Testis (tissue), 2 donors: ENCODE results near the gene FOXN3.

Experiments used
- POLR2A ChIP-seq: fragments of 450-650 bp; IDR thresholded peaks from one replicate; pipeline ENCODE4 v1.6.1; 2017; ENCODE audit warnings: antibody characterized with exemption, mild to moderate bottlenecking, moderate library complexity
- TF ChIP-seq, protein P1 (sequence below), 3 experiments: fragments of 450-650 bp in 2 of 3; fragments of 200-600 bp in 1 of 3; sonication (generic) in 1 of 3; IDR thresholded peaks; one replicate each; pipeline ENCODE4 v1.5.1; 2016 to 2019; ENCODE audit warnings: antibody characterized with exemption in 3 of 3, mild to moderate bottlenecking in 2 of 3, moderate library complexity in 1 of 3

DNA sequence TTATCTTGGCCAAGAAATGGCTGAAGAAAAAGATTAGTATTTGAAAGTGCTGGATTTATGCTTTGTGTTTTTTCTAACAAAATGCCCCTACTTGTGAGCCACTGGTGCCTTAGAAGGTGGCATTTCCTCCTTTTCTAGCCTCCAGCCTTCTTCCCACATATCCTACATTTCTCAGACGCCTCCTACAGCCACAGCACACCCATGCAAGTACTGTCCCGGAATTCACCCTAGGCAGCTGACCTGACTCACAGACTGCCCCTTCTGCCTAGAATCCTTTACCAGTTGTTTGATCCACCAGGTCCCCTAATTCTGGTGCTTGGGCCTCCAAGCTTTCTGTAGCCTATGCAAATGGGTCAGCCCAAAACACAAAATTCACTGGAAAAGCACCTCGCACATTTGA, 166.0 kb downstream of the FOXN3 start:
- TF ChIP-seq, protein P1, sequence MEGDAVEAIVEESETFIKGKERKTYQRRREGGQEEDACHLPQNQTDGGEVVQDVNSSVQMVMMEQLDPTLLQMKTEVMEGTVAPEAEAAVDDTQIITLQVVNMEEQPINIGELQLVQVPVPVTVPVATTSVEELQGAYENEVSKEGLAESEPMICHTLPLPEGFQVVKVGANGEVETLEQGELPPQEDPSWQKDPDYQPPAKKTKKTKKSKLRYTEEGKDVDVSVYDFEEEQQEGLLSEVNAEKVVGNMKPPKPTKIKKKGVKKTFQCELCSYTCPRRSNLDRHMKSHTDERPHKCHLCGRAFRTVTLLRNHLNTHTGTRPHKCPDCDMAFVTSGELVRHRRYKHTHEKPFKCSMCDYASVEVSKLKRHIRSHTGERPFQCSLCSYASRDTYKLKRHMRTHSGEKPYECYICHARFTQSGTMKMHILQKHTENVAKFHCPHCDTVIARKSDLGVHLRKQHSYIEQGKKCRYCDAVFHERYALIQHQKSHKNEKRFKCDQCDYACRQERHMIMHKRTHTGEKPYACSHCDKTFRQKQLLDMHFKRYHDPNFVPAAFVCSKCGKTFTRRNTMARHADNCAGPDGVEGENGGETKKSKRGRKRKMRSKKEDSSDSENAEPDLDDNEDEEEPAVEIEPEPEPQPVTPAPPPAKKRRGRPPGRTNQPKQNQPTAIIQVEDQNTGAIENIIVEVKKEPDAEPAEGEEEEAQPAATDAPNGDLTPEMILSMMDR (IDR thresholded peaks at IDR 0.05): no peak
- TF ChIP-seq POLR2A: no peak
